Stromal cell of bone marrow (primary cell): ENCODE measurements around the gene MINAR1.
"Not testable (repeated sequence)": the region's sequence is repeated elsewhere in the genome, so short reads cannot be mapped to it uniquely, and the experiment has no call there.

Experiments used
- DNase-seq: peaks from one replicate; pipeline ENCODE4 v3.0.0-alpha.2; 2012; ENCODE audit warnings: low read depth

Gene MINAR1, protein sequence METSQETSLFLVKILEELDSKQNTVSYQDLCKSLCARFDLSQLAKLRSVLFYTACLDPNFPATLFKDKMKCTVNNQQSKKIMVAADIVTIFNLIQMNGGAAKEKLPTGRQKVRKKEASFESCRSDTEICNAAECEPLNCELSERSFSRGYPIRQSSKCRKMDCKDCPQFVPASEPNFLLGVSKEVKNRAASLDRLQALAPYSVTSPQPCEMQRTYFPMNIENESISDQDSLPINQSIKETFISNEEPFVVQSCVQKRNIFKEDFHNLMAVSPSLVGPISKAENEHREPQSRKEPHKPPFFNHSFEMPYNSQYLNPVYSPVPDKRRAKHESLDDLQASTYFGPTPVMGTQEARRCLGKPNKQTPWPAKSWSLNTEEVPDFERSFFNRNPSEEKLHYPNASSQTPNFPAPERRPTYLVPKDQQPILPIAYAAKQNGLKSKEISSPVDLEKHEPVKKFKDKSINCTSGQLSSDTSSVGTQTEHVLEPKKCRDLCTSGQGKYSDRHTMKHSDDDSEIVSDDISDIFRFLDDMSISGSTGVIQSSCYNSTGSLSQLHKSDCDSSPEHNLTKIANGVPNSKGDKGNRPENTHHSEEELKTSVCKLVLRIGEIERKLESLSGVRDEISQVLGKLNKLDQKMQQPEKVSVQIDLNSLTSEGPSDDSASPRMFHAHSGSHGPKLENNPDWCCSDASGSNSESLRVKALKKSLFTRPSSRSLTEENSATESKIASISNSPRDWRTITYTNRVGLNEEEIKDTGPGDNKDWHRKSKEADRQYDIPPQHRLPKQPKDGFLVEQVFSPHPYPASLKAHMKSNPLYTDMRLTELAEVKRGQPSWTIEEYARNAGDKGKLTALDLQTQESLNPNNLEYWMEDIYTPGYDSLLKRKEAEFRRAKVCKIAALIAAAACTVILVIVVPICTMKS

DNA sequence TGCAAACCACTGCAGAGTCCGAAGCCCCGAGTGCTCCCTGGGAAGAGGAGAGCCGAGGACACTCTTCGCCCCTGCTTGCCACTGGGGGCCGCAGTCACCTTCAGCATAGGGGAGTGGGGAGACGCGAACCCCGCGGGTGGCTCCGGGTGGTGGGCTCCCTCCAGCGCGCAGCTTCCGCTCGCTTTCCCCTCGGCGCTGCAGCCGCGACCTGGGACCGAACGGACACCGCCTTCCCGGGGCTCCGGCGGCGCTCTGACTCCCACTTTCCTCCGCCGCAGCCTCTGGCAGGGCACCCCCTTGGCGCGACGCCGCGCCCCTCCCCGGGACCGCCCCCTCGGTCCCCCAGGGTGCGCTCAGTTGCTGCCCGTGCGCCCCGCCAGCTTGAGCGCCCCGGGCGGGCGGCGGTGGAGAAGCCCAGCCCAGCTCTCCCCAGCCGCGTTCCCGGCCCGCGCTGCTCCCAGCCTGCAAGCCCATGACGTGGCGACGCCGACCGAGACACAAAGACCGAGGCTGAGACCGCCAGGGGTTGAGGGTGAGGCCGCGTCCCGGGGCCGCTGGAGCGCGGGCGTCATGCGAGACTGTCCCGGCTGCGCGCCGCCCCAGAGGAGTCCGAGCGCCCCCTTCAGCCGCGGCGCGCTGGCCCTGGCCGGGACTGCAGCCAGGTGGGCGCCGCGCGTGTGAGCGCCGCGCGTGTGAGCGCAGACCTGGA is at the start of gene MINAR1:
Gene MINAR1, plus strand, starts transcription at position 701 of the 709 bp plus-strand sequence. CDS start 23,812 bp downstream, outside the sequence.
- peak; percentile 18 for DNase-seq

DNA sequence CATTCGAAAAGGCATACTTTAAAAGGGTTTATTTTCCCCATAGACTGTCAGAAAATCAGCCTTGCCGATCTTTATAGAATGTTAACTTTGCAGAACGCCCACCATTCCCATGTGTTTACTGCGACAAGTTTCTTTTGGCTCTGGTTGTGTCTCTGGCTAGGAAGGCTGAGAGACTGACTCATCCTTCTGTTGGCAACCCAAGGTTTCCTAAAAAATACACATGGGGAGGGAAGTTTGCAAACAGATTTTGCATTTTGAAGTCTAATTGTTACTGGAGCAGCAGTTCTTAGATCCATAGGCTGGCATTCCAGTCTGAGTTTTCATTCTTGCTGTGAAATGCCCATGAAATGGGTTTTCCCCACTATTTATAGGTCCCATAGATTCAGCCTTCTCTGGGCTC is 37.9 kb upstream of the MINAR1 start:
- peak; percentile 61 for DNase-seq

DNA sequence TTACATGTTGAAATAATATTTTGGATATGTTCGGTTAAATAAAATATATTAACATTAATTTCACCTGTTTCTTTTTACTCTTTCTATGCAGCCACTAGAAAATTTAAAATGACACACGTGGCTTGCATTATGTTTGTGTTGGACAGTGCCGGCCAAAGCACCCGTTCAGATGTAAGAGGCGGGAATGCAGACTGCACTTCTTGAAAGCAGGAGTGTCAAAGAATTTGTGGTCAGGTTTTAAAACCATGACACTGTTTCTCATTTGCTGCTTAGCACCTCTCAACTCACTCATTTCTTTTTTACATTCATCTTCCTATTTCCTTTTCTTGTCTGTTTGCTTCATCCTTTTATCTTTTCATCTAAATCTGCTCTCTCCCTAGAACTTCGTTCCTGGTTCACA is 35.3 kb upstream of the MINAR1 start:
- DNase-seq = no peak

DNA sequence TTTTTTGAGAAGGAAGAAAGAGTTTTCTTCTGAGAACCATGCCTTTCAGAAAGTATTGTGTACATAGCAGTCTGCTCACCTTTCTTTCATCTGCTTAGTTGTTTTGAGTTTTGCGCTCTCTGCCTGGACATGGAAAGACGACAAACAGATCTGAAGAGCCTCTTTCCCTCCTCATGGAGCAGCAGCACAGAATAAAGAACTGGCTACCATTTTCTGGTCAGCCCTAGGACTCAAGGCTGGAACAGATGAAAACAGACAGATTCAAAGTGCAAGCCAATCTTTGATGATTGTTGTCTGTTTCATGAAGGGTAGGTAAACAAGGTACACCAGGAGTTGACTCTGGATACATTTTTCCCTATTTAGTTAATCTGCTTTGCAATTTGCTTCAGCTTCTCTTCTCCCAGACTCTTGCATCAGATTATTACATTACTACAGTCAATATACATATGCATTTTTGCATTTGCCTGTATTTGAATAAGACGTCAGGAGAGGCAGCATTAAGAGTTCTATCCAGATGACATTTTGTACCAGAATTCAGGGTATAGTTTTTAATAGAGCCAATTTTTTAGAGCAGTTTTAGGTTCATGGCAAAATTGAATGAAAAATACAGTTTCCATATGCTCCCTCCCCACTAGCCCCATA is 34.7 kb upstream of the MINAR1 start:
- no peak for DNase-seq

DNA sequence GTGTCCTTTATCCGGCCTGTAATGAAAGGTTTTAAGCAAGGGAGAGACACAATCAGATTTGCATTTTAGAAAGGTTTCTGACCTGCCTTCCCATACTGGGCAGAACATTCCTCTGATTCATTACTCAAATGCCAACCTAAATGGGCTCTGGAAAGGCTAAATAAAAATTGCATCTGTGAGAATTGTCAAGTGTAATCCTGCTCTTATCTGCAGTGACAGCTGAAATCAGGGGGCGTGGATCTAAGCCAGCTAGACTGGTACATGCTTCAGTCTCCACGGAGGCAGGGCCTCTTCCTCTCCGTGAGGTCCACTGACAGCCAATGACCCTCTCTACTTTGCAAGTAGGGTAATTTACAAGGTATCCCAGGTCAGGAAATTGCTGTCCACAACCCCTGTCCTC is 32.5 kb upstream of the MINAR1 start:
- no peak for DNase-seq

DNA sequence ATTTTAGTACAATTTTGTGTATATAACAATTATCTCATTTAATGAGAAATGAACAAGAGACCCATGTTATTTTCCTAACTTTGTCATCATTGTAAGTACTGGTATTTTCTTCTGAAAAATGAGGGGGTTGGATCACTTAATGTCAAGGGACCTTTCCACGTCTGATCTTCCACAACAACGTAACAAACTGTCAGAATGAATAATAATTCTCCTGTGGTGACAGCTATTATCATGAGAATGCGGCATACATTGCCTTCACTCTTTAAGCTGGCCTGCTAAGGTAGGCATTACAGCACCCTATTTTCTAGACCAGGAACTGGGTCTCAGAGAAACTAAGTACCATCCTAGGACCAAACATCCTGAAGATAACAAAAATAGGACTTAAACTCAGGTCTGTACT is 31.5 kb upstream of the MINAR1 start:
- DNase-seq = no peak

DNA sequence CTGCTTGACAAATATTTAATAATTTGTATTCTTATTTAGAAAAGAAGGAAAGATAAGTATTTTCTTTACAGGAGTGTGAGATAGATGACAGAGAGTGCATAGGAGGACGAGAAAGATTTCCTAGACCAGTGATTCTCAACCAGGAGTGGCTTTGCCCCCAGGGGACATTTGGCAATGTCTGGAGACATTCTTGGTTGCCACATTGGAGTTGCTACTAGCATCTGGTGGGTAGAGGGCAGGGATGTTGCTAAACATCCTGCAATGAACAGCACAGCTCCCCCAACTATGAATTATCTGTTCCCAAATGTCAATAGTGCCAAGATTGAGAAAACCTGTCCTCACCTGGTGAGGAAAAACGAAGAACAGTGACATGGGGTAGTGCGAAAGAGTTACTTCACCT is 30.8 kb upstream of the MINAR1 start:
- no peak for DNase-seq

DNA sequence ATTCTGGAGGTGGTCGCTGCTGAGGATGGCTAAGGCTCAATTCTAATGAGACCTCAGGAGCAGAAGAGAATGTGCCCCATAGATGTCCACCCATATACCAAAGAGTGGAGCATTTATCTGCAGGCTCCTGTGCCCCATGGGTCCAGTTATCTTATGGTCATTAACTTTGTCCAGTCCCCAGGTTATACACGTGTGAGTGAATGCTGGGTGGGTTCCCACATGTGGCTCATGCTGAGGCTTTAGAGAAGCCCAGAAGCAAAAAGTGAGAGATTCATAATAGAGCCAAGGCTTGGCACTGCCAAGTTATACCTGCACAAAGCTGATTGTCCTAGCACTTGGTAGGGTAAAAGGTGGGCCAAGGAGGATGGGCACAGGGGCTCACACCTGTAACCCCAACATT is 30.0 kb upstream of the MINAR1 start:
- no peak for DNase-seq

DNA sequence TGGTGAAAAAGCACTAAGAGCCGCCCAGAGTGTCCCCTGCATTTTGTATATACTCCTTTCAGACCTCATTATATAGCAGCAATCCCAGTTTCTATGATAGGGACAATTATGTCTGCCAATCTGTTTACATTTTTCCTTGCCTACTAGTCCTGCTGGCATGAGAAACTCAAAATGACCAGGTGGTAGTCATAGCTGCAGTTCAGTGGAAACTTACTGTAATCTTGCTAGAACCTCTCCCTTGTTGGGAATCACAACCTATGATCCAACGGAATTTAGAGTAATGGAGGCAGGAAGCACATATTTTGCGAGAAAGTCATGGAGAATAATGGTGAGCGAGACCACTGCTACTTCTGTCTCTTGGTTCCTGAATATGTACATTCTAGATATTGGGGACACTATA is 28.6 kb upstream of the MINAR1 start:
- no peak for DNase-seq

DNA sequence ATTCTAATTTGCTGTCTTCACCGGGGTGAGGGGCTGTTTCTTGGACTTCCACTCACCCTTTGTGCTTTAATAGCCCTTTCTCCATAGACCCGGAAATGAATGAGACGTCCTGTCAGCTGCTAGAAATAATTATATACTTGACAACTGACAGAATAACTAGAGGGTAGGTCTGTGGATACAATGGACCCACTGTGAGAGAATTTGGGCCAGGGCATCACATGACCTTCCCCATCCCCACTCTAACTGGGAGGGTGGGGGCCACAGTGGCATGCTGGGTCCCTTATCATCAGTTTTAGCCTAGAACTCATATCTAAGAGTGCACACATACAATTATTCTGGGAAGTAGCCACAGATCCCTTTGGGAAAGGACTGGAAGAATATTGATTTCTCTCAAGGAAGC is 25.9 kb upstream of the MINAR1 start:
- no peak for DNase-seq

DNA sequence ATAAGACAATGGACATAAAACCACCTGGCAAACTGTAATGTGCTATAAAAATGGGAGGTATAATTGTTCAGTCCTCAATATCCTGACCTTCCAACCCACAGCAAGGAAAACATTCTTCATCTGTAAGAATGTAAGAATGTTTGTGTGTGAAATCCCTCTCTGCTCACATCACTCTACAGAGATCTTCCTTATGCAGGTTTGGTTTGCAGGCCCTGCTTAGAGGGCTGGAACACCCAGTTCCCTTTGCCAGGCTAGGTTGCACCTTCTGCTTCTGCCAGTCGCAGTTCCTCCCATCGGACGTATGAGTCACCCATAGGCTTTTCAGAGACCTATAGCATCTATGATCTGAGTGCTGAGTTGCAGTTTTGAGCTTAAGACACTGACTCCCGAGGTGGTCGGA is 24.1 kb upstream of the MINAR1 start:
- DNase-seq = no peak

DNA sequence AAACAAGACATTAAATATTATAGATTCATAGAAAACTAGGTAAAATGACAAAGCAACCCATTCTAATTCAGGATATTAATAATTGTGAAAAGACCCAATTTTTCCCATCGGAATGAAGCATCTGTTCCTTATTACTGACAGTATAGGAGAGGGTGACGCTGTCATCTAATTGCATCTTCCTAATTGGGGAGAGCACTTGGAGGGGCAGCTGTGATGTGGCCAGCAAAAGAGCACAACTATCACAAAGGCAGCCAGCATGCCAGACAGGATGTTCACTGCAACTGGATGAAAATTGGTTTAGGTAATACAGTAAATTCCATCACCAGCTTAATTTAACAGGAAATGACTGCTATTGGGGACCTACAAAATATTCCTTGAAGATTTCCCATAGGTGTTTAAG is 21.9 kb upstream of the MINAR1 start:
- no peak for DNase-seq

DNA sequence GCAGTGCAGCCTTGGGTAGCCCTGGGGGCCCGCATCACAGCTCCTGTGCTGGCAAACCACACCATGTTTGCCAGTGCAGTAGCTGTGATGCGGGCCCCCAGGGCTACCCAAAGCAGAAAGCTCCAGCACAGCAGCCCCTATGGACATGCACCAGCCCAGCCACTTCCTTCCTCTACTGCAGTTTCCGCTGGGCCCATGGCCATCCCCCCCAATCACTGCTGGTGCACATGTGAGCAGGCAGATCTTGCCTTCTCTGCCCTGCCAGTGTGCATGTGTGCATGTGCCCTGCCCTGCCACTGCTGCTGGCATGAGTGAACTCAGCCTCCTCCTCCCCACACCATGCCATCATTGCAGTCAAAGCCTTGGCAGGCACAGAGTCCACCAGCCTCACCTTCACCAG is 20.1 kb upstream of the MINAR1 start:
- DNase-seq = no peak

DNA sequence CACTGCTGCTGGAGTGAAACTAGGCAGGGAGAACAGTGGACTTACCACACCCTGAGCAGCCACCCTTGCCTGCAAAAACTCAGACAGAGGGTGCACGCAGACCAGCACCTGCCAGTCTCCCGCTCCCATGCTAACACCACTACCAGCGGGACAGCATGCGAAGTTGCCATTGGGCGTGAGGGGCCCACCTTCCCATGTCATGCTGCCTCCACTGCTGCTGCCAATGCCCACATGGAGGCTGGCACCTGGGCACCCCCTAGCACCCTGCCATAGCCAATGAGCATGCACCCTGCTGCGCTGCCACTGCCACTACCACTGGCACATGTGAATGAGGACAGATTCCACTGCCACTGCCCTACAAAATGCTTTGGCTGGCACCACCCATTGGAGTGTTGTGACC is 19.7 kb upstream of the MINAR1 start:
- no peak for DNase-seq

DNA sequence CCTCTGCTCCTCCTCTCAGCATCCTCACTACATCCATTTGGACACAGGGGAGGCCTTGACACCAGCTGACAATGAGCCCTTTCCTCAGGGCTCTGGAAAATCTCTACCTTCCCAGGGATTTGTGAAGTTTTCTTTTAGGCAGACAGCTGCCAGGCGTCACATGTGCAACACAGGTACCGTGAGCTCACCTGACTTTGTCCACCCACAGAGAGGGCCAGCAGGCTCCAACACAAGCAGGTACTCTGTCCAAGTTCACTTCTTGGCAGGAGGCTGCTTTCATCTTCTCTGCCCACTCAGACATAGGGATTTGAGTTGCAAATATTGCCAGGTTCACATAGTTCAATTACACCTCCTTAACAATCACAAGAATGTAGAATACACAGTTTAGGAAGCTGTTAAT is 15.3 kb upstream of the MINAR1 start:
- no peak for DNase-seq

DNA sequence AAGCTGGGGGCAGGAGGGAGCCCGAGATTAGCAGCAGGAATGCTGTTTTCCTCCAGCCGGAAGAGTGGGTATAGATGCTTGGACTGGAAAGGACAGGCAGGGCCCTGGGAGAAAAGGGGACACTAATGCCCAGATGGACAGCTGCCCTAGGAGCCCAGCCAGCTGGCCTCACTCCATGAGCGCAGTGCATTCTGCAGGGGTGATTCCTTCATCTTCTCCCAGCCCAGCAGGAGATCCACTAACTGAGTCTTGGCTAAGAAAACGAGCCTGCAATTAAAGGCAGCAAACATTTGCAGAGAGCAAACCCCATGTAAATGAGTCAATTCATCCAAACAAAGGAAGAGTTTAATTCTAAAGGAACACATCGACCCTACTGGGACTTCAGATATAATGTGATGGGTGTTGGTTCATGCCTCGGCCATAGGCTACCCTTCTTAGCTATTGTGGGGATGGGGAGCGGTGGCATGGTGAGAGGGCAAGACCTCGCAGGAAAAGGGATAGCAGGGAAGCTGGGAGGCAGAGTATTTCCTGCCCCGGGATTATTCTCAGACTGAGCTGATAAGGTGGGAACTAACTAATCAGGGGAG is 13.3 kb upstream of the MINAR1 start:
- DNase-seq = no peak

DNA sequence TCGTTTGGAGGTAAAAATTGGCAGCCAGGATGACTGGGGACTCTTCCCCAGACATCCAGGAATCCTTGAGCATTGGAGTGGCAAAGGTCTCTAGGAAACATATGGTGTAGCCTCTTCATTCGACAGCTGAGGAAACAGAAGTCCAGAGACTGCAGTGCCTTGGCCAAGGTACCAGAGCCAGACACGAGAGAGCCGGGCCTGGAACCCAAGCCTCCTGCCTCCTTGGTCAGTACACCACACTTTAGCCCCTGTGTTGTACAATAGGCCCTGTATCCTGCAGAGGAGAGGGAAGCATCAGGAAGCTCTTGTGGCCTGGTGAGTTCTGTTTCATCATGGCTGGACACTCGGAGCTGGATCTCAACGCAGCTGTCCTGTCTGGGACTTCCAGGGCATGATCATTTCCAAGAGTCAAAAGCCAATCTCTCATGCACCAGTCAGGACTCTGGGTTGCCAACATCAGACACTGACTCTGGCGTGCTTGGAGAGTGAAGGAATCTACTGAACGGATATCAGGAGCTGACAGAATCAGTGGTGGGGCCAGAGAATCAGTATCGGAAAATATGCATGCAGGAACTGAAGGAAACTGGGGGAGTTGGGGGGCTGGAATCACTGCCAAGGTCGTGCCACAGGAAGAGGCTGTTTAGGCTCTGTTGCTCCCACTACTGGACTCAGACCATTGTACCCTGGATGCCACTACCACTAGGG is 6.4 kb upstream of the MINAR1 start:
- no peak for DNase-seq

DNA sequence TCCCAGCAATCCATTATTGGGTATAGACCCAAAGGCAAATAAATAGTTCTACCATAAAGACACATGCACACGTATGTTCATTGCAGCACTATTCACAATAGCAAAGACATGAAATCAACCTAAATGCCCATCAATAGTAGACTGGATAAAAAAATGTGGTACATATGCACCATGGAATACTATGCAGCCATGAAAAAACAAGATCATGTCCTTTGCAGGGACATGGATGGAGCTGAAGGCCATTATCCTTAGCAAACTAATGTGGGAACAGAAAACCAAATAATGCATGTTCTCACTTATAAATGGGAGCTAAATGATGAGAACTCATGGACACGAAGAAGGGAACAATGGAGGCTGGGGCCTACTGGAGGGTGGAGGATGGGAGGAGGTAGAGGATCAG is 5.2 kb upstream of the MINAR1 start:
- not testable (repeated sequence) for DNase-seq

DNA sequence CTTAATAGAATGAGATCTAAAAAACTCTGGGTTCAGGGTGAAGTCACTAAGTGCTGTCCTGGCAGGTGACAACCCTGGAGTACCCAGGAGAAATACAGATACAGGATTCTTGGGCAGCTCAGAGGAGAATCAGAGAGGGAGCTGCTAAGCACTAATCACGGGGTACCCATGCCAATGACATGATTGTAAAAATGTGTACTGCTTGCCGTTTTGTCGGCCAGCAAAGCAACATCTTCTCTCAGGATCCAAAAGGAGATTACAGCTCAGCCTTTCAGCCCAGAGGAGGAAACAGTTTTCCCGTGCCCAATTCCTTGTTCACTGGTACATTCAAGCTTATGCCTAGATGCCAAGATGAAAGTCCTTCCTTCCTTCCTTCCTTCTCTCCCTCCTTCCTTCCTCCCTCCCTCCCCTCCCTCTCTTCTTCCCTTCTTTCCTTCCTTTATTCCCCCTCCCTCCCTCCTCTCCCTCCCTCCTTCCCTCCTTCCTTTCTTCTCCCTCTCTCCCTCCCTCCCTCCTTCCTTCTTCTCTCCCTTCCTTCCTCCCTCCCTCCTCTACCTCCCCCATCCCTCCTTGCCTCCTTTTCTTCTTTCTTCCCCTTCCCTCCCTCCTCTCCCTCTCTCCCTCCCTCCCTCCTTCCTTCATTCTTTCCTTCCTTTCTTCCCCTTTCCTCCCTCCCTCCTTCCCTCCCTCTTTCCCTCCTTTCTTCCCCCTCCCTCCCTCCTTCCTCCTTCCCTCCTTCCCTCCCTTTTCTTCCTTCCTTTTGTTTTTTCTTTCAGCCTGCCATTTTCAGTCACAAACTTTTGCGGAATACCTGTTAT is 4.1 kb upstream of the MINAR1 start:
- no peak for DNase-seq
